Stimulated activated naive CD8-positive, alpha-beta T cell treated with anti-CD3 and anti-CD28 coated beads, Interleukin-15, Interleukin-2, amounts not matched to agents 100 ng/mL and 50 ng/mL, for 24 hours (primary cell): ENCODE measurements around the gene SP9.

ENCODE experiments used
- H3K27ac Mint-ChIP-seq: one replicate; pipeline ENCODE4 v1.8.0; 2021; ENCODE audit warnings: mild to moderate bottlenecking, mixed read lengths
- H3K27me3 Mint-ChIP-seq: one replicate; pipeline ENCODE4 v1.8.0; 2021; ENCODE audit warnings: mixed read lengths
- H3K36me3 Mint-ChIP-seq: one replicate; pipeline ENCODE4 v1.8.0; 2021; ENCODE audit warnings: low read depth, mixed read lengths
- H3K4me1 Mint-ChIP-seq: one replicate; pipeline ENCODE4 v1.8.0; 2021; ENCODE audit warnings: low read depth, mixed read lengths
- H3K4me3 Mint-ChIP-seq: one replicate; pipeline ENCODE4 v1.8.0; 2021; ENCODE audit warnings: mild to moderate bottlenecking, mixed read lengths
- H3K9me3 Mint-ChIP-seq: one replicate; pipeline ENCODE4 v1.8.0; 2021; ENCODE audit warnings: mixed read lengths

Gene SP9

DNA sequence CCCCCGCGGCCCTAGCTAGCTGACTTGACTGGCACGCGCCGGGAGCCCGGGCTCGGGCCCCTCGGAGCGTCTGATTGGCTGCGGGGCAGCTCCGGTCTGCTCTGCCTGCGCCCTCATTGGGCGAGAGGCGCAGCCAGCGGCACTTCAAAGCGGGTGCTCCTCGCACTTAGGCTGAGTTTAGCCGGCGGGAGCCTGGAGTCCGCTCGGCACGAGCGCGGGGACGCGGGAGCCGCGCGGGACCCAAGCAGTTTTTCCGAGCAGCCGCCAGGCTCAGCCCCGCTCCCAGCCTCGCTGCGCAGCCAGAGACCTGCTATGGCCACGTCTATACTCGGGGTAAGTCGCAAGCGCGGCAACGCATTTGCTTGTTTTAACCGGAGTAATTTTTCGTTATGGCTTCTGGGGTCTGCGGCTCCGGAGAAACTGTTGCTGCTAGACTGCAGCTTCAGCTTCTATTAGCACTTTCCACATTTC, at the start of gene SP9:
Gene SP9 (plus strand): TSS at position 174 of the 471 bp plus-strand sequence. CDS start 139 bp downstream, at position 313.
- Mint-ChIP-seq H3K4me1 (peaks cover 40% of the 10 kb centered on the region), H3K9me3 (no peaks in the 10 kb centered on the region), H3K4me3 (peak within 1 kb of the TSS; percentile 65), H3K27me3 (peaks cover 78% of the 10 kb centered on the region), H3K27ac (peak within 1 kb of the TSS; percentile 61), H3K36me3 (peaks cover 3% of the 10 kb centered on the region)

DNA sequence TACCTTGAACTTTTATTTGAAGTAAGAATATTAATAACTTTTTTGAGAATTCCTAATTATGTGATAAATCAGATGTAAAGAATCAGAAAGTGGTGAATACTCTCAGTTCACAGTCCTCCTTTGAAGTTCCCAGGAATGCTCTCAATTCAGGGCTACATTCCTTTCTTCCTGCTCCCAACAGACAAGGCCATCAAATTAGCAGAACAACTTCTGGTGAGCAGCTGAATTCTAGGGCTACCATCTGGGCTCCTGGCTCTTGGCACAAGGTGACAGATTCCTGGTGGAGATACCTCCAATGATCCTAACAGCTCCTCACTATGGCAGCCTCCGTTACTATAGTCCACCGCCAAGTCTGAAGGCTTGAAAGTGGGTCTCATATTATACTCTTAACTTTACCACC, 48.6 kb upstream of the SP9 start:
- Mint-ChIP-seq H3K27ac (no peak overlapping the region), H3K4me1 (no peaks in the 10 kb centered on the region), H3K36me3 (no peaks in the 10 kb centered on the region), H3K9me3 (no peaks in the 10 kb centered on the region), H3K4me3 (no peak overlapping the region), H3K27me3 (peaks cover 50% of the 10 kb centered on the region)

DNA sequence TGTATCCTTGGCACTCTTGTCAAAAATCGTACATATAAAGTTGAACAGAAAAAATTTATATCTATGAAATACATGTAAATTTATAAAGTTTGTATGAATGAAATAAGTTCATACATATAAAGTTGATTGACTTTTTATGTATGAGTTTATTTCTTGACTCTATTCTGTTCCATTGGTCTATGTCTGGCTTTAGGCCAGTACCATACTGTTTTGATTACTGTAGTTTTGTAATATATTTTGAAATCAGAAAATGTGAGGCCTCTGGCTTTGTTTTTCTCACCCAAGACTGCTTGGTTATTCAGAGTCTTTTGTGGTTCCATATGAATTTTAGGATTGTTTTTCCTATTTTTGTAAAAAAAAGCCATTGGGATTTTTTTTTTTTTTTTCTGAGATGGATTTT, 41.8 kb upstream of the SP9 start:
- Mint-ChIP-seq H3K4me3 (no peak overlapping the region), H3K27me3 (peaks cover 16% of the 10 kb centered on the region), H3K27ac (no peak overlapping the region), H3K4me1 (no peaks in the 10 kb centered on the region), H3K36me3 (no peaks in the 10 kb centered on the region), H3K9me3 (no peaks in the 10 kb centered on the region)

DNA sequence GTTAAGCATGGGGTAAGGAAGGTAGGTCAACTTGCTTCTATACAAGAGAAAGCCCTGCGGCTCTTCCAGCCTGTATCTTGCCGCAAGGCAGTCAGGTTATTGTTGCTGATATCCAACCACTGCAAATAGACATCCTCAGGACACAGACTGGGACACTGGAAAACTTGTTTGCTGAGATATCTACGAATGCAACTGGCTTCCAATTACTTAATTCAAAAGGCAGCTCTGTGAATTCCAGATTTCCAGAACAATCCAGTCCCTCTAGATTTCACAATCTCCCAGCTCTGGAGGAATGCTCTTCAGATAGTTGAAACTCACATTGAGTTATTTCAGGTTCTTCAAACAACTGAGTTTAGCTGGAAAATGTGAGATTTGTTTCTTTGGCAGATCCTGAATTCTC, 34.6 kb upstream of the SP9 start:
- H3K4me1 Mint-ChIP-seq: no peaks in the 10 kb centered on the region
- peaks cover 29% of the 10 kb centered on the region for H3K27me3 Mint-ChIP-seq
- no peak overlapping the region for H3K27ac Mint-ChIP-seq
- H3K4me3 Mint-ChIP-seq: no peak overlapping the region
- H3K9me3 Mint-ChIP-seq: no peaks in the 10 kb centered on the region
- H3K36me3 Mint-ChIP-seq: no peaks in the 10 kb centered on the region

DNA sequence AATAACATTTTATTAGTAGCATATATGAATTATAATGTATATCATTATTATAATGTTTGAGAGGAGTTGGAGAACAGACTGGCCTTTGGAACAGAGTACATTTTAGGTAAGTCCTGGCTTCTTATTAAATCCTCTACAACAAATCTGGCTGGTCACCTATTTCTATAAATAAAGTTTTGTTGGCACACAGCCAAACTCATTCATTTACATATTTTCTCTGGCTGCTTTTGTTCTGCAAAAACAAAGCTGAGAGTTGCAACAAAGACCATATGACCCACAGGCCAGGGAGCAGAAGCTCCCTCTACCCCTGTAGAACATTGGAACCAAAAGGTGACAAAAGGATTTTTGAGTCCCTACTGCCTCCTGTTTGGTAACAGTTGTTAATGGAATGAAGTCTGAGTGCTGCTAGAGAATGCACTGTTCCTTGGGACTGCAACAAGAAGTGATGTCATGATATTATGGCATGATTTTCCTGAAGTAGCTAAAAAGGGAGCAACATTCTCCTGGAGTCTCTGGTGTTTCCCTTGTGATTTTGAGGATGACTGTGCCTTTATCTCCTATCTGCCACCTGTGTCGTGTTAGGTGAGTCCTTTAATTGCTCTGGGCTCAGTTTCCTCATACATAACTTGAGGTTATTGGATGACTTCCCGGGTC, 22.0 kb upstream of the SP9 start:
- Mint-ChIP-seq H3K4me1 (no peaks in the 10 kb centered on the region), H3K36me3 (no peaks in the 10 kb centered on the region), H3K9me3 (no peaks in the 10 kb centered on the region), H3K27me3 (peaks cover 71% of the 10 kb centered on the region), H3K27ac (no peak overlapping the region), H3K4me3 (no peak overlapping the region)

DNA sequence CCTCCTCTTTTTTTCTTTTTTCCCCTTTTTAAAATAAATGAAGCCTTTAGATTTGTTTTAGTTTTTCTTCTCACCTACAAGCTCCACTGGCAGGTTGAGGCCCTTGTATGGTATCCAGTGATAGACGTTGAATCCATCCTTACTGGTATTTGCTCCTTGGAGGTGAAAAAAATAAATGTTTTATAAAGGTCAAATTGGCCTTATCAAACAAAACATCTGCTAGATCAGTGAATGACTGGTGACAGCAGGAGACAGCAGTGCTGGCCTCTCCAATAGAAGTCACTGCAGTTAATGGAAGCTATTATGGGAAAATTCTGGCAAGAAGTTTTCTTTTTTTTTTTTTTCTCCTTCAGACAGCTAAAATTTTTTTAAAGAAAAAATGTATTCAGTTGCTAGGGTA, 12.6 kb upstream of the SP9 start:
- H3K9me3 Mint-ChIP-seq: no peaks in the 10 kb centered on the region
- no peak overlapping the region for H3K4me3 Mint-ChIP-seq
- no peaks in the 10 kb centered on the region for H3K36me3 Mint-ChIP-seq
- peaks cover 16% of the 10 kb centered on the region for H3K4me1 Mint-ChIP-seq
- H3K27me3 Mint-ChIP-seq: peaks cover 78% of the 10 kb centered on the region
- no peak overlapping the region for H3K27ac Mint-ChIP-seq

DNA sequence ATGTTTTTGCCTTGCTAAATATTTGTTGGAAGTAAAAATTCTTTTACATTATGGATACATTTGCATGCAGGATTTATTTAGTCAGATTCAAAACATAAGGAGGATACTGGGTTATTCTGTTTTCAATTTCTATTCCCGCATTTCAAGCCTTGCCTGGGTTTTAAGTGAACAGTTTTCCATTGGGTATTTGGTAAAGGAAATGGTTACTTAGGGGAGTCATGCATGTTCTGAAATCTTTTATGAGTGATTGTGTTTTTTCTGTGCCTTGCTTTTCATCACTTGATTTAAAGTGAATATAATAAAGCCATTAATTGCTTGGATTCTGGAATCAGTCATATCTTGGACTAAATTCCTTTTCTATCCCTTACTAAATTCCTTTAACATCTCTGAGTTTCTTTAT, 12.0 kb upstream of the SP9 start:
- Mint-ChIP-seq H3K4me1 (peaks cover 22% of the 10 kb centered on the region), H3K36me3 (no peaks in the 10 kb centered on the region), H3K27me3 (peaks cover 78% of the 10 kb centered on the region), H3K4me3 (no peak overlapping the region), H3K27ac (no peak overlapping the region), H3K9me3 (no peaks in the 10 kb centered on the region)

DNA sequence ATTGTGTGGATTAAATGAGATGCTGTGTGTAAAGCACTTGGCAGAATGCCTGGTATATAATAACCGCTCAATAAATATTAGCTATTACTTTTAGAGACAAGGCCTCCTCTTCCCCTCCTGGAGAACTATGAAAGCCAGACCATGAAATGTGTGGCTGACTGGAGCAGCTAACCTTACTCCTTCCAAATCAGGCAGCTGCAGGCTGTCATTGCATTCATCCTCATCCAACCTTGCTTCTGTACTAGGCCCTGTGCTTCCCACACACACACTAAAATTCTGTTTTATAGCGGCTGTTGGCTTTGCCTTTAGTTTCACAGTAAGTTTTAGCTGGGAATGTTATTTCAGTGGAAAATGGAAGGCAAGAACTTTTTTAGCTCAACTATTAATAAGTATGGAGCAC, 10.2 kb upstream of the SP9 start:
- no peak overlapping the region for H3K27ac Mint-ChIP-seq
- H3K36me3 Mint-ChIP-seq: no peaks in the 10 kb centered on the region
- peaks cover 84% of the 10 kb centered on the region for H3K27me3 Mint-ChIP-seq
- H3K4me3 Mint-ChIP-seq: no peak overlapping the region
- peaks cover 25% of the 10 kb centered on the region for H3K4me1 Mint-ChIP-seq
- no peaks in the 10 kb centered on the region for H3K9me3 Mint-ChIP-seq

DNA sequence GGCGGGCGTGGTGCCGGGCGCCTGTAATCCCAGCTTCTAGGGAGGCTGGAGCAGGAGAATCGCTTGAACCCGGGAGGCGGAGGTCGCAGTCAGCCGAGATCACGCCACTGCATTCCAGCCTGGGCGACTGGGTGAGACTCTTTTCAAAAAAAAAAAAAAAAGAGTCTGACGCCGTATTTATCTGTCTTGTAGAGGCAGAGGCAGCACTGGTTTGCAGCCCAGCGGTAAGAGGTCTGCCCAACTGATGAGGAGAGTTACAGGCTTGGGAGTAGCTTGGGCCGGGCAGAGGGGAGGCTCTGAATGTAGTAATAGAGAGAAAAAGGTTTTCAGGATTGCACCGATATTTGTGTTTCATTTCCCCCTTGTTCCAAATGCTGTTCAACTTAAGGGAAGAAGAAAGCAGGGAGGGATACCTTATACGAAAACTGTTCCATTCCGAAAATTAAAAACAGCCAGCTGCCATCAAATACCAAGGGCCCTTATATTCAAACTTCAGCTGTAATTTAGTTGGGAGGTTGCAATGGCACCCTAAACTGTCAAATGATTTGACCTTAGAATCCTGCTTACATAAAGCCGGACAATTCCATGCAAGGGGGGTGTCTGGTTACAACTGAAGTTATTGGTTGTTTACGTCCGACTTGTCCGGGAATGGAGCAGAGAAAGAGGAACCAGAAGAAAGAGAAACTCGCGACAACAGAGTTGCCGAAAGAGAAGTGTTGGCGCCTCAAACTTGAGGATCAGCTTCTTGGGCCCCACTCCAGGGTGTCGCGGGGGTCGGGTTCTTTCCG, 9.2 kb upstream of the SP9 start:
- H3K27ac Mint-ChIP-seq: no peak overlapping the region

DNA sequence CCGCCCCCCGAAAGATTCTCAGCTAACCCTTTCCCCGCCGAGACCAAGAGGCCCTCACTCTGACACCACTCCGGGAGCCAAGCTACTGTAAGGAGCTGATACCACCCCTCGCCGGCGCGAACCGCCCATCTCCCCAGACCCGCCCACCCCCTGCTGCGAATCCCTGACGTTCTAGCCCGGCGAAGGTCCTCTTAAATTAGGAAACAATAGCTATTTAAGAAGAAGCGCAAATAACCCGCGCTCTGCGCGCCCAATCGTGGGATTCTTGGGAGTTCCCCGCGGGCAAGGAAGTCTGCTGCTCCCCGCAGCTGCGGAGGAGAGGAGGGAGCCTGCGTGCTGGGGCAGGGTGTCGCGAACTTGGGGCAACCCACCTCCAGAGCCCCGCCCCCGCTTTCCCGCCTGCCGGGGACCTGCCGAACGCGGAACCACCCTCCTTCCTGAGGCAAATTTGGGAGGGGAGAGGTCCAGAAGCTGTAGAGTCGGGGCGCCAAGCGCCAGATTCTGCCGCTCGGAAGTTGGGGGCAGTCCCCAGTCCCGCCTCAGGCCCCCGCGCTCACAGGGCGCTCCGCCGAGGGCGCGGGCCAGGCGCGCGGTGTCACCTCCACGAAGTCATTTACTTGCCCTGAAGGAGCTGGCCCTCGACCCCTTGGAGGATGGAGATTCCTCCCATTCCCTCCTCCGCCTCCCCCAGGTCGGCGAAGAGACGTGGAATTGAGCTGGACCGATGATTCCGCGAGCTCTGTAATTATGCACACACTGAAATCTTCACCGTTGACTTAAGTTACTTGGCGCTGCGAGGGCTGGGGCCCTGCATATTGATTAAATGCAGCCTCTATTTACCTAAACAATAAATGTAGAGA, 8.4 kb upstream of the SP9 start:
- peaks cover 25% of the 10 kb centered on the region for H3K4me1 Mint-ChIP-seq
- no peaks in the 10 kb centered on the region for H3K36me3 Mint-ChIP-seq
- H3K4me3 Mint-ChIP-seq: peak overlapping the region; percentile 74
- H3K9me3 Mint-ChIP-seq: no peaks in the 10 kb centered on the region
- peaks cover 87% of the 10 kb centered on the region for H3K27me3 Mint-ChIP-seq
- no peak overlapping the region for H3K27ac Mint-ChIP-seq

More for the DNA sequence above, 9.2 kb upstream of the SP9 start:
- Mint-ChIP-seq H3K4me3 (peak overlapping the region; percentile 69), H3K9me3 (no peaks in the 10 kb centered on the region), H3K27me3 (peaks cover 86% of the 10 kb centered on the region), H3K4me1 (peaks cover 25% of the 10 kb centered on the region), H3K36me3 (no peaks in the 10 kb centered on the region)

DNA sequence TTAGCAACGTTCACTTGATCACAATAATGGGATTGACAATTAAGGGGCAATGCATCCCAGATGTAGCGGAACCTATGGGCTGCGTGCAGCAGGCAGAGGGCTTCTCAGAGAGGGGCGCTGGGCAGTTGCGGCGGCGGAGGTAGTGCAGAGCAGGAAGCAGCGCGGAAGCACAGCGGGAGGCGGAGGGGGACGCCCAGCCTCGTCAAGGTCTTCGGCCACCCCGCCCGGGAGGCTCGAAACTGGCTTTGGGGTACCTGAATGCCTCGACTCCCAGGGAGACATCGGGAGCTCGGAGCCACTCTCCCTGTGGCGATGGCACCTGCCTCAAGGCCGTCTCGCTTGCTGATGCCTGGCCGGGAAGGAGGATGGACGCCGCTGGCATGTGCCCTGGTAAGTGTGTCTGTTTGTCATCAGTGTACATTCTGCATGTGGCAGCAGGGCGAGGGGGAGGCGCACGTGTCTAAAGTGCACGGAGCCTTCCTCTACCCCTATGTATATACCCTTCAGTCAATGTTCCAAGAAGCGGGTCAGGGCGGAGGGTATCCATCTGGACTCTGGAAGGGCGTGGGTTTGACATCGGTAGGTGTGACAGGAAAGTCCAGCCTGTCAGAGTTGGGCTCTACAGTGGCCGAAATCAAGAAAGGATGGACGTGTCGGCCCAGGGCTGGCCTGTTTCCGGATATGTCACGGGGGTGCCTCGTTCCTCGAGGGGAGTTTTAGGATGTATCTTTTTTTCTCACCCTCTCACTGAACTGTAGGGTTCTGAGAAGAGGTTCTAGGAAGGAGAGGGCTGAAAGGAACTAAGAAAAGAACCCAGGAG, 7.5 kb upstream of the SP9 start:
- H3K36me3 Mint-ChIP-seq: no peaks in the 10 kb centered on the region
- H3K4me1 Mint-ChIP-seq: peaks cover 27% of the 10 kb centered on the region
- peak overlapping the region; percentile 74 for H3K4me3 Mint-ChIP-seq
- H3K27ac Mint-ChIP-seq: no peak overlapping the region
- H3K9me3 Mint-ChIP-seq: no peaks in the 10 kb centered on the region
- peaks cover 90% of the 10 kb centered on the region for H3K27me3 Mint-ChIP-seq

DNA sequence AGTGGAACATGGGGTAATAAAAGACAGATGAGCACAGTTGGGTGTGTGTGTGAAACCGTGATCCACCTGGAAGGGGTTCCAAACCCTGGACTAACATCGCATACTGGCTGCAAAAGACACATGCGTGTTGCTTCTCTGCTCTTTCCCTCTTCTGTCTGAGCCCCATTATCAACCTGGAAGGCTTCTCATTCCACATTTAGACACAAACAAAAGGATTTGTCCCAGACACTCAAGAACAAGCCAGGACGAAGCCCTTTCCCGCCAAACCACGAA, 7.0 kb upstream of the SP9 start:
- no peaks in the 10 kb centered on the region for H3K36me3 Mint-ChIP-seq
- no peak overlapping the region for H3K27ac Mint-ChIP-seq
- no peak overlapping the region for H3K4me3 Mint-ChIP-seq
- peaks cover 27% of the 10 kb centered on the region for H3K4me1 Mint-ChIP-seq
- H3K27me3 Mint-ChIP-seq: peaks cover 90% of the 10 kb centered on the region
- H3K9me3 Mint-ChIP-seq: no peaks in the 10 kb centered on the region

DNA sequence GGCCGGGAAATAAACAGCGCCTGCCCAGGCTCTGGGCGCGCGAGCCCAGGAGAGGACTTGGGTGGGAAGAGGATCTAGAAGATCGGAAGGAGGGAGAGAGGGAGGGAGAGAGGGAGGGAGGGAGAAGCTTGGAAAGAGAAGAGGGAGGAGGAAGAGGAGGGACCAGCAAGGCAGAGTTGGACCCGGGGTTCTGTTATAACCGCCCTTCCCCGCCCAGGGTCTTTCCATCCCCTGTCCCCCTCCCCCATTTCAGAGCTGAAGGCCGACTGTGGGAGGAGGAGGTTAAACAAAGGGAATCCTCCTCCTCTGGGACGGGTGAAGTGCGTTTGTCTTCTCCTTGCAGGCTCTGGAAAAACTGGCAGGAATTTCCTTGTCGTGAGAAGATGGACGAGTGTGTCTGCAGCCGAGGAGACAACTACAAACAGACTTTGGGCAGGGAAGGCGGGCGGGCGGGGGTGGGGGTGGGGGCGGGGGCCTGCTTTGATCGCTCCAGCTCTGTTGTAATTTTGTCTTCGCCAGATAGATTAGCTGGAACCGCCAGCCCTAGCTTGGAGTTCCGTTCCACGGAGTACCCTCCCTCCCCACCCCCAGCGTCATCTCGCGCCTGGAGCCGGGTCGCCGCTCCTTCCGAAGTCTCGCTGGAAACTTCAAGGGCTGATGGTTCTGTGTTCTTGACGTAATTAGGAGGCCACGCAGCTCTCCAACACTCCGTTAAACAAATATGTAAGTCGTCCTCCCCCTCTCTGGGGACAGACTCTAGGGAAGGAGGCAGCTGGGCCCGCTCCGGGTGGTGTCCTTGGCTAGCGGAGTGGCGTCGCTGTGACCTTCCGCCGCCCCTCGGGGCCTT, 6.4 kb upstream of the SP9 start:
- Mint-ChIP-seq H3K36me3 (no peaks in the 10 kb centered on the region), H3K4me3 (peak overlapping the region; percentile 45), H3K27me3 (peaks cover 92% of the 10 kb centered on the region), H3K27ac (no peak overlapping the region), H3K4me1 (peaks cover 31% of the 10 kb centered on the region), H3K9me3 (no peaks in the 10 kb centered on the region)
